Measurements from ENCODE around the gene HBA1. TPM values are rescaled to one million over a fixed set of nuclear protein-coding genes. Genes with fewer than 3 reads are reported as not detected.
"Not testable (repeated sequence)": the region's sequence is repeated elsewhere in the genome, so short reads cannot be mapped to it uniquely, and the experiment has no call there.

Gene HBA1
- total RNA-seq (2014; rRNA removed; shearing (Covaris generic)) (not detected in 2 replicates), total RNA-seq (2022) (not detected in 2 replicates), Bru-seq, nascent RNA (not detected), BruChase-seq, experiment 1, labeled RNA remaining after a 6-hour chase (not detected), BruChase-seq, experiment 2, labeled RNA remaining after a 2-hour chase (not detected)
- long read RNA-seq = 0 reads

DNA sequence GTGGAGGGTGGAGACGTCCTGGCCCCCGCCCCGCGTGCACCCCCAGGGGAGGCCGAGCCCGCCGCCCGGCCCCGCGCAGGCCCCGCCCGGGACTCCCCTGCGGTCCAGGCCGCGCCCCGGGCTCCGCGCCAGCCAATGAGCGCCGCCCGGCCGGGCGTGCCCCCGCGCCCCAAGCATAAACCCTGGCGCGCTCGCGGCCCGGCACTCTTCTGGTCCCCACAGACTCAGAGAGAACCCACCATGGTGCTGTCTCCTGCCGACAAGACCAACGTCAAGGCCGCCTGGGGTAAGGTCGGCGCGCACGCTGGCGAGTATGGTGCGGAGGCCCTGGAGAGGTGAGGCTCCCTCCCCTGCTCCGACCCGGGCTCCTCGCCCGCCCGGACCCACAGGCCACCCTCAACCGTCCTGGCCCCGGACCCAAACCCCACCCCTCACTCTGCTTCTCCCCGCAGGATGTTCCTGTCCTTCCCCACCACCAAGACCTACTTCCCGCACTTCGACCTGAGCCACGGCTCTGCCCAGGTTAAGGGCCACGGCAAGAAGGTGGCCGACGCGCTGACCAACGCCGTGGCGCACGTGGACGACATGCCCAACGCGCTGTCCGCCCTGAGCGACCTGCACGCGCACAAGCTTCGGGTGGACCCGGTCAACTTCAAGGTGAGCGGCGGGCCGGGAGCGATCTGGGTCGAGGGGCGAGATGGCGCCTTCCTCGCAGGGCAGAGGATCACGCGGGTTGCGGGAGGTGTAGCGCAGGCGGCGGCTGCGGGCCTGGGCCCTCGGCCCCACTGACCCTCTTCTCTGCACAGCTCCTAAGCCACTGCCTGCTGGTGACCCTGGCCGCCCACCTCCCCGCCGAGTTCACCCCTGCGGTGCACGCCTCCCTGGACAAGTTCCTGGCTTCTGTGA is at the start of gene HBA1:
Gene HBA1, plus strand, starts transcription at position 204 of the 906 bp plus-strand sequence. Its CDS starts 37 bp downstream, at position 241.
- H3K9me3 ChIP-seq (ENCODE audit: low read length); H3K4me2 ChIP-seq (ENCODE audit: low read length); H3K79me2 ChIP-seq (ENCODE audit: insufficient read depth, low read depth, low read length); H3K4me1 ChIP-seq (ENCODE audit: insufficient read depth, low read length, poor library complexity, severe bottlenecking); CTCF ChIA-PET (ENCODE audit: unreplicated experiment); H4K20me1 ChIP-seq (ENCODE audit: insufficient read depth, low read length); POLR2A ChIA-PET; DNase-seq (ENCODE audit: low spot score); H3K4me3 ChIP-seq (ENCODE audit: low read depth, low read length, poor library complexity, severe bottlenecking); intact Hi-C loops (cut with micrococcal nuclease; ENCODE audit: unreplicated experiment); H3K27ac ChIP-seq (ENCODE audit: low read depth, low read length, poor library complexity, severe bottlenecking); H2AFZ ChIP-seq (ENCODE audit: low read length); H3K36me3 ChIP-seq (ENCODE audit: insufficient read depth, low read length); H3K9me2 ChIP-seq (ENCODE audit: insufficient read depth, low read length); BruUV-seq (replicated peaks): not testable (repeated sequence)

DNA sequence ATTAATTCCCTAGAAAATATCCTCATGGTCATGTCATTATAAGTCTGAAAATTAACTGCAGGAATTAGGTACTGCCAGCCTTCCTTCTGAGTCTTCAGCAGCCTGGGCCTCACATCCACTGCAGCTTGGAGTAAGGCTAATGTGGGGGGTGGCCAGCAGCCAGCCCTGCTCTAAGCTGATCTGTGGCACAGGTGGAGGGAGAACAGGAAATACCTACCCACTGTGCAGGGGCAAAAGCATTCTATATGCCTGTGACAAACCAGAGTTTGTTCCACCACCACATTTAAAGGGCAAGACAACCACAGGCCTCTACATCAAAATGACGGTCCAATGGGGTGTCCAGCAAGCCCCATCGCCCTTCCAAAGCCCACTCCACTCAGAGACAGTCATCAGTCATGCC is 47.4 kb upstream of the HBA1 start:
- H4K20me1 ChIP-seq (ENCODE audit: insufficient read depth, low read length) = no peaks in the 10 kb centered on the region
- H3K4me3 ChIP-seq (ENCODE audit: low read depth, low read length, poor library complexity, severe bottlenecking) = no peak overlapping the region
- CTCF ChIA-PET (ENCODE audit: unreplicated experiment) = no interaction called here
- H3K9me3 ChIP-seq (ENCODE audit: low read length) = no peaks in the 10 kb centered on the region
- POLR2A ChIA-PET = no interaction called here
- H3K79me2 ChIP-seq (ENCODE audit: insufficient read depth, low read depth, low read length) = peaks cover 7% of the 10 kb centered on the region; the same call in 1 of the 2 replicates
- peaks cover 12% of the 10 kb centered on the region; the same call in 1 of the 2 replicates for H3K36me3 ChIP-seq (ENCODE audit: insufficient read depth, low read length)
- no TSS peak for BruUV-seq (replicated peaks)
- no peak for DNase-seq (ENCODE audit: low spot score)
- no peak overlapping the region for H3K4me2 ChIP-seq (ENCODE audit: low read length)
- H3K9me2 ChIP-seq (ENCODE audit: insufficient read depth, low read length) = no peaks in the 10 kb centered on the region
- TF ChIP-seq, protein P1, sequence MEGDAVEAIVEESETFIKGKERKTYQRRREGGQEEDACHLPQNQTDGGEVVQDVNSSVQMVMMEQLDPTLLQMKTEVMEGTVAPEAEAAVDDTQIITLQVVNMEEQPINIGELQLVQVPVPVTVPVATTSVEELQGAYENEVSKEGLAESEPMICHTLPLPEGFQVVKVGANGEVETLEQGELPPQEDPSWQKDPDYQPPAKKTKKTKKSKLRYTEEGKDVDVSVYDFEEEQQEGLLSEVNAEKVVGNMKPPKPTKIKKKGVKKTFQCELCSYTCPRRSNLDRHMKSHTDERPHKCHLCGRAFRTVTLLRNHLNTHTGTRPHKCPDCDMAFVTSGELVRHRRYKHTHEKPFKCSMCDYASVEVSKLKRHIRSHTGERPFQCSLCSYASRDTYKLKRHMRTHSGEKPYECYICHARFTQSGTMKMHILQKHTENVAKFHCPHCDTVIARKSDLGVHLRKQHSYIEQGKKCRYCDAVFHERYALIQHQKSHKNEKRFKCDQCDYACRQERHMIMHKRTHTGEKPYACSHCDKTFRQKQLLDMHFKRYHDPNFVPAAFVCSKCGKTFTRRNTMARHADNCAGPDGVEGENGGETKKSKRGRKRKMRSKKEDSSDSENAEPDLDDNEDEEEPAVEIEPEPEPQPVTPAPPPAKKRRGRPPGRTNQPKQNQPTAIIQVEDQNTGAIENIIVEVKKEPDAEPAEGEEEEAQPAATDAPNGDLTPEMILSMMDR (conservative IDR thresholded peaks at IDR 0.05; ENCODE audit: low read length) = no peak
- TF ChIP-seq EZH2phosphoT487 (IDR thresholded peaks at IDR 0.05; ENCODE audit: borderline replicate concordance, low read depth, low read length) = no peak
- H3K4me1 ChIP-seq (ENCODE audit: insufficient read depth, low read length, poor library complexity, severe bottlenecking) = no peaks in the 10 kb centered on the region
- no peak overlapping the region for H3K27ac ChIP-seq (ENCODE audit: low read depth, low read length, poor library complexity, severe bottlenecking)
- intact Hi-C loops (cut with micrococcal nuclease; ENCODE audit: unreplicated experiment) = no loop called here
- H2AFZ ChIP-seq (ENCODE audit: low read length) = no peak overlapping the region

DNA sequence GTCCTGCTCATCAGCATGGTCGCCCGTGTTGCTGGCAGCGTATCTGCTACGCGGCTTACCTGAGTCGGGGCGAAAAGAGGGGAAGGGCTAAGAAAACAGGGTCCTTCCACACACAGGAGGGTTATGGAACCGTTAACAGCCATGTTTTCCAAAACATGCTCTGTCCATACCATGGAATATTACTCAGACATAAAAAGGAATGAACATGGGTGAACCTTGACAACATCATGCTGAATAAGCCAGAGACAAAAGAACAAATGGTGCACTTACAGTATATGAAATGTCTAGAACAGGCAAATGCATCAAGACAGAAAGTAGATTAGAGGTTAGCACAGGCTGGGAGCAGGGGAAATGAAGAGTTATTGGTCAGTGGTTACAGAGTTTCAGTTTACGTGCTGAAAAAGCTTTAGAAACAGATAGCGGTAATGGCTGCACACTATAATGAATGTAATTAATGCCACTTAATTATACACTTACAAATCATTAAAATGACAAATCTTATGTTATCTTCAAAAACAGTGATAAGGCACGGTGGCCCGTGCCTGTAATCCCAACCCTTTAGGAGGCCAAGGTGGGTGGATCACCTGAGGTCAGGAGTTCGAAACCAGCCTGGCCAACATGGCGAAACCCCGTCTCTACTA is 45.8 kb upstream of the HBA1 start:
- CTCF ChIA-PET (ENCODE audit: unreplicated experiment) = no interaction called here
- TF ChIP-seq, protein P1 (conservative IDR thresholded peaks at IDR 0.05; ENCODE audit: low read length) = no peak
- no peak for TF ChIP-seq EZH2phosphoT487 (IDR thresholded peaks at IDR 0.05; ENCODE audit: borderline replicate concordance, low read depth, low read length)

More for the DNA sequence above, 45.8 kb upstream of the HBA1 start:
- Histone ChIP-seq H3K79me2 (ENCODE audit: insufficient read depth, low read depth, low read length) (peaks cover 19% of the 10 kb centered on the region), H2AFZ (ENCODE audit: low read length) (no peak overlapping the region), H3K36me3 (ENCODE audit: insufficient read depth, low read length) (peaks cover 8% of the 10 kb centered on the region; the same call in 1 of the 2 replicates), H3K4me1 (ENCODE audit: insufficient read depth, low read length, poor library complexity, severe bottlenecking) (no peaks in the 10 kb centered on the region), H3K27ac (ENCODE audit: low read depth, low read length, poor library complexity, severe bottlenecking) (no peak overlapping the region), H3K9me2 (ENCODE audit: insufficient read depth, low read length) (no peaks in the 10 kb centered on the region), H4K20me1 (ENCODE audit: insufficient read depth, low read length) (no peaks in the 10 kb centered on the region), H3K4me2 (ENCODE audit: low read length) (no peak overlapping the region), H3K9me3 (ENCODE audit: low read length) (no peaks in the 10 kb centered on the region), H3K4me3 (ENCODE audit: low read depth, low read length, poor library complexity, severe bottlenecking) (no peak overlapping the region)
- POLR2A ChIA-PET = interaction anchor here (0.6 kb wide), 1 partner anchor 221 kb away, joined by 4 read pairs; no protein-coding TSS in a partner anchor
- intact Hi-C loops (cut with micrococcal nuclease; ENCODE audit: unreplicated experiment) = no loop called here
- DNase-seq (ENCODE audit: low spot score) = no peak
- BruUV-seq (replicated peaks) = no TSS peak
